ENCODE data around the gene CYTH2.
A peak's percentile ranks its signal among the peaks of the same experiment; 100 is the strongest.

Gene CYTH2

GRCh38 chr19:48506138-48506733, 37.1 kb downstream of the CYTH2 start:
- H3K4me1 ChIP-seq (ENCODE audit: control insufficient read depth, insufficient read depth, low read length, unreplicated experiment) = no peaks in the 10 kb centered on the region
- no peak overlapping the region for H2AFZ ChIP-seq (ENCODE audit: low read length, unreplicated experiment)
- H3K79me2 ChIP-seq (ENCODE audit: control insufficient read depth, insufficient read depth, low read length, unreplicated experiment) = no peaks in the 10 kb centered on the region
- H3K4me3 ChIP-seq (ENCODE audit: low read depth, low read length) = no peak overlapping the region
- H3K36me3 ChIP-seq (ENCODE audit: insufficient read depth, low read length) = no peaks in the 10 kb centered on the region
- H3K27me3 ChIP-seq (ENCODE audit: insufficient read depth, low read length) = peaks cover 2% of the 10 kb centered on the region; the same call in 1 of the 2 replicates
- no peak overlapping the region for H3K27ac ChIP-seq (ENCODE audit: low read depth, low read length)

GRCh38 chr19:48507911-48508439, 38.8 kb downstream of the CYTH2 start:
- H3K27ac ChIP-seq (ENCODE audit: low read depth, low read length) = no peak overlapping the region
- H3K4me3 ChIP-seq (ENCODE audit: low read depth, low read length) = no peak overlapping the region
- no peaks in the 10 kb centered on the region for H3K79me2 ChIP-seq (ENCODE audit: control insufficient read depth, insufficient read depth, low read length, unreplicated experiment)
- H3K27me3 ChIP-seq (ENCODE audit: insufficient read depth, low read length) = peaks cover 15% of the 10 kb centered on the region
- no peaks in the 10 kb centered on the region for H3K36me3 ChIP-seq (ENCODE audit: insufficient read depth, low read length)
- no peaks in the 10 kb centered on the region for H3K4me1 ChIP-seq (ENCODE audit: control insufficient read depth, insufficient read depth, low read length, unreplicated experiment)
- H2AFZ ChIP-seq (ENCODE audit: low read length, unreplicated experiment) = no peak overlapping the region

GRCh38 chr19:48508729-48509411, 39.7 kb downstream of the CYTH2 start:
- Histone ChIP-seq H3K4me3 (ENCODE audit: low read depth, low read length) (no peak overlapping the region), H3K27ac (ENCODE audit: low read depth, low read length) (no peak overlapping the region), H3K36me3 (ENCODE audit: insufficient read depth, low read length) (no peaks in the 10 kb centered on the region), H3K4me1 (ENCODE audit: control insufficient read depth, insufficient read depth, low read length, unreplicated experiment) (no peaks in the 10 kb centered on the region), H3K79me2 (ENCODE audit: control insufficient read depth, insufficient read depth, low read length, unreplicated experiment) (no peaks in the 10 kb centered on the region), H2AFZ (ENCODE audit: low read length, unreplicated experiment) (no peak overlapping the region), H3K27me3 (ENCODE audit: insufficient read depth, low read length) (peaks cover 18% of the 10 kb centered on the region)

GRCh38 chr19:48509467-48510194, 40.5 kb downstream of the CYTH2 start:
- Histone ChIP-seq H3K27ac (ENCODE audit: low read depth, low read length) (no peak overlapping the region), H3K79me2 (ENCODE audit: control insufficient read depth, insufficient read depth, low read length, unreplicated experiment) (no peaks in the 10 kb centered on the region), H2AFZ (ENCODE audit: low read length, unreplicated experiment) (no peak overlapping the region), H3K27me3 (ENCODE audit: insufficient read depth, low read length) (peaks cover 18% of the 10 kb centered on the region), H3K4me3 (ENCODE audit: low read depth, low read length) (no peak overlapping the region), H3K36me3 (ENCODE audit: insufficient read depth, low read length) (no peaks in the 10 kb centered on the region), H3K4me1 (ENCODE audit: control insufficient read depth, insufficient read depth, low read length, unreplicated experiment) (no peaks in the 10 kb centered on the region)

GRCh38 chr19:48510421-48511268, 41.5 kb downstream of the CYTH2 start:
- Histone ChIP-seq H3K4me3 (ENCODE audit: low read depth, low read length) (peak overlapping the region; percentile 45), H2AFZ (ENCODE audit: low read length, unreplicated experiment) (no peak overlapping the region), H3K79me2 (ENCODE audit: control insufficient read depth, insufficient read depth, low read length, unreplicated experiment) (no peaks in the 10 kb centered on the region), H3K27me3 (ENCODE audit: insufficient read depth, low read length) (peaks cover 18% of the 10 kb centered on the region), H3K36me3 (ENCODE audit: insufficient read depth, low read length) (no peaks in the 10 kb centered on the region), H3K27ac (ENCODE audit: low read depth, low read length) (no peak overlapping the region), H3K4me1 (ENCODE audit: control insufficient read depth, insufficient read depth, low read length, unreplicated experiment) (no peaks in the 10 kb centered on the region)

- Histone ChIP-seq H2AFZ (ENCODE audit: low read length, unreplicated experiment) (no peak overlapping the region), H3K79me2 (ENCODE audit: control insufficient read depth, insufficient read depth, low read length, unreplicated experiment) (no peaks in the 10 kb centered on the region), H3K36me3 (ENCODE audit: insufficient read depth, low read length) (no peaks in the 10 kb centered on the region), H3K27ac (ENCODE audit: low read depth, low read length) (no peak overlapping the region), H3K4me3 (ENCODE audit: low read depth, low read length) (no peak overlapping the region), H3K27me3 (ENCODE audit: insufficient read depth, low read length) (peaks cover 18% of the 10 kb centered on the region), H3K4me1 (ENCODE audit: control insufficient read depth, insufficient read depth, low read length, unreplicated experiment) (no peaks in the 10 kb centered on the region)
These were observed 42.2 kb downstream of the CYTH2 start for GRCh38 chr19:48511321-48511731.

GRCh38 chr19:48511800-48512503, 42.8 kb downstream of the CYTH2 start, which contains the start of gene LMTK3:
LMTK3 (minus strand) TSS chr19:48511835; CDS start chr19:48511576, 259 bp downstream.
- H3K27ac ChIP-seq (ENCODE audit: low read depth, low read length) = no peak within 1 kb of the TSS
- no peaks in the 10 kb centered on the region for H3K4me1 ChIP-seq (ENCODE audit: control insufficient read depth, insufficient read depth, low read length, unreplicated experiment)

GRCh38 chr19:48512504-48513288, 43.5 kb downstream of the CYTH2 start:
- Histone ChIP-seq H3K36me3 (ENCODE audit: insufficient read depth, low read length) (no peaks in the 10 kb centered on the region), H3K27me3 (ENCODE audit: insufficient read depth, low read length) (peaks cover 18% of the 10 kb centered on the region), H3K79me2 (ENCODE audit: control insufficient read depth, insufficient read depth, low read length, unreplicated experiment) (no peaks in the 10 kb centered on the region), H2AFZ (ENCODE audit: low read length, unreplicated experiment) (no peak overlapping the region), H3K27ac (ENCODE audit: low read depth, low read length) (no peak overlapping the region), H3K4me1 (ENCODE audit: control insufficient read depth, insufficient read depth, low read length, unreplicated experiment) (no peaks in the 10 kb centered on the region), H3K4me3 (ENCODE audit: low read depth, low read length) (no peak overlapping the region)

More at GRCh38 chr19:48511800-48512503, 42.8 kb downstream of the CYTH2 start, which contains the start of gene LMTK3:
- H3K79me2 ChIP-seq (ENCODE audit: control insufficient read depth, insufficient read depth, low read length, unreplicated experiment) = no peaks in the 10 kb centered on the region
- H3K4me3 ChIP-seq (ENCODE audit: low read depth, low read length) = peak within 1 kb of the TSS; percentile 45
- H3K36me3 ChIP-seq (ENCODE audit: insufficient read depth, low read length) = no peaks in the 10 kb centered on the region
- H2AFZ ChIP-seq (ENCODE audit: low read length, unreplicated experiment) = no peak within 1 kb of the TSS
- peaks cover 18% of the 10 kb centered on the region for H3K27me3 ChIP-seq (ENCODE audit: insufficient read depth, low read length)

GRCh38 chr19:48513289-48514122, 44.3 kb downstream of the CYTH2 start:
- Histone ChIP-seq H3K27ac (ENCODE audit: low read depth, low read length) (no peak overlapping the region), H3K4me3 (ENCODE audit: low read depth, low read length) (peak overlapping the region; percentile 75), H3K79me2 (ENCODE audit: control insufficient read depth, insufficient read depth, low read length, unreplicated experiment) (no peaks in the 10 kb centered on the region), H3K4me1 (ENCODE audit: control insufficient read depth, insufficient read depth, low read length, unreplicated experiment) (no peaks in the 10 kb centered on the region), H3K27me3 (ENCODE audit: insufficient read depth, low read length) (peaks cover 18% of the 10 kb centered on the region), H3K36me3 (ENCODE audit: insufficient read depth, low read length) (no peaks in the 10 kb centered on the region), H2AFZ (ENCODE audit: low read length, unreplicated experiment) (no peak overlapping the region)
